Esophagus muscularis mucosa (tissue), 4 donors: ENCODE data around the gene SIRT7.

Experiments
- EP300 ChIP-seq: sonication (generic); formaldehyde crosslinking; IDR thresholded peaks from one replicate; pipeline ENCODE4 v1.6.1; 2017; ENCODE audit warnings: antibody characterized with exemption
- POLR2A ChIP-seq: fragments of 450-650 bp; IDR thresholded peaks from one replicate; pipeline ENCODE4 v1.6.1; 2017; ENCODE audit warnings: antibody characterized with exemption, moderate library complexity, mild to moderate bottlenecking, low read depth
- POLR2AphosphoS5 ChIP-seq, 2 donors: sonication (generic); formaldehyde crosslinking; IDR thresholded peaks; one replicate each; pipeline ENCODE4 v1.6.1; 2017; ENCODE audit warnings: antibody characterized with exemption in 2 of 2
- TF ChIP-seq, protein P1 (sequence below), 3 experiments: fragments of 200-600 bp in 2 of 3; fragments of 450-650 bp in 1 of 3; sonication (generic) in 2 of 3; IDR thresholded peaks; one replicate each; pipeline ENCODE4 v1.5.1; 2017 to 2019; ENCODE audit warnings: antibody characterized with exemption in 3 of 3, mild to moderate bottlenecking in 2 of 3, moderate library complexity in 1 of 3

GRCh38 chr17:81956607-81957589 lies 38.9 kb upstream of the SIRT7 start:
- TF ChIP-seq EP300 (no peak), POLR2A (no peak), POLR2AphosphoS5 (IDR thresholded peaks at IDR 0.05) (no peak)
- TF ChIP-seq, protein P1, sequence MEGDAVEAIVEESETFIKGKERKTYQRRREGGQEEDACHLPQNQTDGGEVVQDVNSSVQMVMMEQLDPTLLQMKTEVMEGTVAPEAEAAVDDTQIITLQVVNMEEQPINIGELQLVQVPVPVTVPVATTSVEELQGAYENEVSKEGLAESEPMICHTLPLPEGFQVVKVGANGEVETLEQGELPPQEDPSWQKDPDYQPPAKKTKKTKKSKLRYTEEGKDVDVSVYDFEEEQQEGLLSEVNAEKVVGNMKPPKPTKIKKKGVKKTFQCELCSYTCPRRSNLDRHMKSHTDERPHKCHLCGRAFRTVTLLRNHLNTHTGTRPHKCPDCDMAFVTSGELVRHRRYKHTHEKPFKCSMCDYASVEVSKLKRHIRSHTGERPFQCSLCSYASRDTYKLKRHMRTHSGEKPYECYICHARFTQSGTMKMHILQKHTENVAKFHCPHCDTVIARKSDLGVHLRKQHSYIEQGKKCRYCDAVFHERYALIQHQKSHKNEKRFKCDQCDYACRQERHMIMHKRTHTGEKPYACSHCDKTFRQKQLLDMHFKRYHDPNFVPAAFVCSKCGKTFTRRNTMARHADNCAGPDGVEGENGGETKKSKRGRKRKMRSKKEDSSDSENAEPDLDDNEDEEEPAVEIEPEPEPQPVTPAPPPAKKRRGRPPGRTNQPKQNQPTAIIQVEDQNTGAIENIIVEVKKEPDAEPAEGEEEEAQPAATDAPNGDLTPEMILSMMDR (IDR thresholded peaks at IDR 0.05): no peak
